ENCODE results near the gene SSTR3. TPM values are rescaled to one million over a fixed set of nuclear protein-coding genes. Genes with fewer than 3 reads are reported as not detected.
A peak's percentile ranks its signal among the peaks of the same experiment; 100 is the strongest.

The SSTR3 gene
- total and polyA plus RNA-seq, 9 of the 15 experiments (the other 6 are each of a cell fraction or from before 2014, with no cell fraction given) = 0.03 TPM; not detected in 8

DNA sequence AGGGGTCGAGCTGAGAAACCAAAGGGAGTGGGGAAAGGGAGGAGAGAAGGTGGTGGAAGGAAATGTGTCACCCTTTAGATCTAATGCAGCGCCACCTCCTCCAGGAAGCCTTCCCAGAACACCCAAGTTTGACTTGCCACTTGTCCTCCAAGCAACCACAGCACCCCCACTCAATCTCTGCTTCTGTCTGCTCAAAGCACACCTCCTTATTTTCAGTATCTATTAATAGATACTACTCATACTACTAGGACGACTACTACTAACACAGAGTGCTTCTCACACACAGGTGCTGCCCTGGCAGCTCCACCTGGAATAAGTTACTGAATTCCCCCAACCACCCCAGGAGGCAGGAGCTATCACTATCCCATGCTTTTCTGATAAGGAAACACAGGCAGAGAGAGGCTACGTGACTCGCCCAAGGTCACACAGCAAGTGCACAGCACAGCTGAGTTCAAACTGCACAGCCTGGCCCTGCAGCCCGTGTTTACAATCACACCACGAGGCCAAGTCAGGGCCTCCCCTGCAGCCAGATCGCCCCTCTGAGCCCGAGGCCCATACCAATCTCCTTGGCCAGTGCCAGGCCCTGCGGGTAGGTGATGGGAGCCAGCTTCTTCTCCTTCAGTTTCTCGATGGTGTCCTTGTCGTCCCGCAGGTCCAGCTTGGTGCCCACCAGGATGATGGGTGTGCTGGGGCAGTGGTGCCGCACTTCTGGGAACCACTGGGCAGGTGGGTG is 18.6 kb upstream of the SSTR3 start:
- H3K9ac ChIP-seq (ENCODE audit: insufficient read depth in 1 of 2, low read depth in 2 of 2, low read length in 2 of 2) = 0 out of 4 replicates have a peak overlapping the region, but pooled peaks of 1 of the 2 experiments have one; percentile 35
- no peak for TF ChIP-seq HOXB6 (CRISPR knock-in tag; IDR thresholded peaks at IDR 0.05; ENCODE audit: borderline replicate concordance)
- TF ChIP-seq, protein P1, sequence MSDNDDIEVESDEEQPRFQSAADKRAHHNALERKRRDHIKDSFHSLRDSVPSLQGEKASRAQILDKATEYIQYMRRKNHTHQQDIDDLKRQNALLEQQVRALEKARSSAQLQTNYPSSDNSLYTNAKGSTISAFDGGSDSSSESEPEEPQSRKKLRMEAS (CRISPR knock-in tag; IDR thresholded peaks at IDR 0.05) = peak; percentile 37
- TF ChIP-seq RCOR1 (IDR thresholded peaks at IDR 0.05; ENCODE audit: borderline replicate concordance in 1 of 2, low read depth in 2 of 2, low read length in 2 of 2) = peak in 1 of 2 experiments; percentile 53; a peak in 1 of 4 replicates
- TF ChIP-seq, protein P2, sequence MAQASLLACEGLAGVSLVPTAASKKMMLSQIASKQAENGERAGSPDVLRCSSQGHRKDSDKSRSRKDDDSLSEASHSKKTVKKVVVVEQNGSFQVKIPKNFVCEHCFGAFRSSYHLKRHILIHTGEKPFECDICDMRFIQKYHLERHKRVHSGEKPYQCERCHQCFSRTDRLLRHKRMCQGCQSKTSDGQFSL (CRISPR knock-in tag; IDR thresholded peaks at IDR 0.05) = 0 out of 2 replicates have a peak, but pooled peaks have one; percentile 35
- TF ChIP-seq, protein P2 (tag; IDR thresholded peaks at IDR 0.05) = 0 out of 4 replicates have a peak, but pooled peaks of 1 of the 2 experiments have one; percentile 24
- peak; percentile 38; the same call in 1 of the 2 replicates for TF ChIP-seq HDAC2 (IDR thresholded peaks at IDR 0.05)
- TF ChIP-seq ZNF436 (CRISPR knock-in tag; IDR thresholded peaks at IDR 0.05) = peak; percentile 91
- TF ChIP-seq BRD9 (IDR thresholded peaks at IDR 0.05; ENCODE audit: low read depth, partially characterized antibody) = peak; percentile 100
- TF ChIP-seq SMARCA5 (IDR thresholded peaks at IDR 0.05) = peak; percentile 81
- TF ChIP-seq LCOR (CRISPR knock-in tag; IDR thresholded peaks at IDR 0.05) = no peak
- TF ChIP-seq SP1 (CRISPR knock-in tag; IDR thresholded peaks at IDR 0.05) = no peak
- TF ChIP-seq, protein P3, sequence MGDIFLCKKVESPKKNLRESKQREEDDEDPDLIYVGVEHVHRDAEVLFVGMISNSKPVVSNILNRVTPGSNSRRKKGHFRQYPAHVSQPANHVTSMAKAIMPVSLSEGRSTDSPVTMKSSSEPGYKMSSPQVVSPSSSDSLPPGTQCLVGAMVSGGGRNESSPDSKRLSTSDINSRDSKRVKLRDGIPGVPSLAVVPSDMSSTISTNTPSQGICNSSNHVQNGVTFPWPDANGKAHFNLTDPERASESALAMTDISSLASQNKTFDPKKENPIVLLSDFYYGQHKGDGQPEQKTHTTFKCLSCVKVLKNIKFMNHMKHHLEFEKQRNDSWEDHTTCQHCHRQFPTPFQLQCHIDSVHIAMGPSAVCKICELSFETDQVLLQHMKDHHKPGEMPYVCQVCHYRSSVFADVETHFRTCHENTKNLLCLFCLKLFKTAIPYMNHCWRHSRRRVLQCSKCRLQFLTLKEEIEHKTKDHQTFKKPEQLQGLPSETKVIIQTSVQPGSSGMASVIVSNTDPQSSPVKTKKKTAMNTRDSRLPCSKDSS (IDR thresholded peaks at IDR 0.05; ENCODE audit: low read depth, partially characterized antibody) = no peak
- TF ChIP-seq ZFP36 (IDR thresholded peaks at IDR 0.05; ENCODE audit: low read depth, low read length, partially characterized antibody) = peak; percentile 98
- peak; percentile 73; the same call in 1 of the 2 replicates for TF ChIP-seq ESRRA (IDR thresholded peaks at IDR 0.05; ENCODE audit: borderline replicate concordance, low read depth)
- 0 out of 2 replicates have a peak, but pooled peaks have one; percentile 71 for TF ChIP-seq PTBP1 (IDR thresholded peaks at IDR 0.05; ENCODE audit: low read depth, low read length)
- no peak for TF ChIP-seq RAD51 (IDR thresholded peaks at IDR 0.05; ENCODE audit: borderline replicate concordance, low read depth)
- peak; percentile 65; the same call in 1 of the 2 replicates for TF ChIP-seq PHF21A (IDR thresholded peaks at IDR 0.05; ENCODE audit: borderline replicate concordance, low read depth)
- TF ChIP-seq MAFK (IDR thresholded peaks at IDR 0.05; ENCODE audit: low read length) = no peak
- TF ChIP-seq RBM25 (IDR thresholded peaks at IDR 0.05; ENCODE audit: low read depth, low read length, severe bottlenecking) = peak; percentile 96
- TF ChIP-seq MCM7 (IDR thresholded peaks at IDR 0.05) = no peak
- TF ChIP-seq BCOR (IDR thresholded peaks at IDR 0.05) = peak; percentile 84

More for the DNA sequence above, 18.6 kb upstream of the SSTR3 start:
- peak; percentile 20; the same call in 1 of the 3 replicates for ATAC-seq
- Histone ChIP-seq H3K4me1 (replicated peaks in 1 of 2; ENCODE audit: control insufficient read depth in 2 of 2, insufficient read depth in 2 of 2, low read length in 2 of 2) (peaks cover 19 to 48% of the 10 kb centered on the region in 2 experiments), H2AFZ (ENCODE audit: low read depth, low read length) (no peak overlapping the region), H3K36me3 (ENCODE audit: control insufficient read depth, insufficient read depth, low read length) (peaks cover 73% of the 10 kb centered on the region; the same call in 2 of the 3 replicates), H3K4me3 (no peak overlapping the region), H3K79me2 (ENCODE audit: control insufficient read depth, insufficient read depth, low read length) (peaks cover 18% of the 10 kb centered on the region), H3K27me3 (ENCODE audit: control insufficient read depth in 2 of 2, insufficient read depth in 2 of 2, low read length in 2 of 2) (no peaks in the 10 kb centered on the region), H3K9me1 (ENCODE audit: control insufficient read depth, insufficient read depth, low read length) (no peaks in the 10 kb centered on the region), H3K27ac (ENCODE audit: extremely low read depth, low read depth, low read length) (peak overlapping the region; percentile 65), H3K4me2 (ENCODE audit: insufficient read depth, low read length) (0 out of 2 replicates have a peak overlapping the region, but pooled peaks have one; percentile 14), H3K9me3 (replicated peaks; ENCODE audit: control insufficient read depth, insufficient read depth, low read depth, low read length) (no peaks in the 10 kb centered on the region), H4K20me1 (replicated peaks; ENCODE audit: control insufficient read depth, insufficient read depth, low read length) (peaks cover 3% of the 10 kb centered on the region; the same call in 1 of the 2 replicates)
- CTCF ChIA-PET (ENCODE audit: low intra/inter-chr PET ratio) = interaction anchor here (0.7 kb wide), 1 partner anchor 50 kb away, joined by 3 read pairs; no protein-coding TSS in a partner anchor
- no peak for DNase-seq (ENCODE audit: extremely low read depth in 1 of 4, low spot score in 3 of 4)
- in situ Hi-C loops (cut with MboI) (no loop called here), intact Hi-C loops (cut with micrococcal nuclease) (no loop called here)
- WGBS (ENCODE audit: insufficient coverage, low coverage, missing lambda C conversion rate) = 58% methylated on average over 13 of the region's 14 CpGs
- FAIRE-seq = no peak
- POLR2A ChIA-PET = interaction anchor here (1.2 to 1.3 kb wide), 2 partner anchors 12 to 14 kb away, joined by 4 read pairs; no protein-coding TSS in a partner anchor
- no TSS peak for BruUV-seq (replicated peaks)

All from K562 (cell line).